Fibroblast of the aortic adventitia (primary cell): ENCODE data around the gene TMEM245. TPM values are rescaled to one million over a fixed set of nuclear protein-coding genes. Genes with fewer than 3 reads are reported as not detected.
A peak's percentile ranks its signal among the peaks of the same experiment; 100 is the strongest.

Experiments used
- DNase-seq: peaks from one replicate; pipeline ENCODE4 v3.0.0-alpha.2; 2010; ENCODE audit warnings: low read depth
- H3K4me3 ChIP-seq: 2 replicates; pipeline ENCODE4 v1.5.1; 2011; ENCODE audit warnings: low read depth, mild to moderate bottlenecking, control low read depth, low read length, moderate library complexity
- total RNA-seq: library from RNA; depleted of rRNA; stranded (reverse); fragments of >200 nt; gene quantifications from 2 replicates; pipeline ENCODE4 v1.2.3, GENCODE V29; 2012; ENCODE audit warnings: low replicate concordance
- TF ChIP-seq, protein P1 (sequence below): IDR thresholded peaks from 2 replicates; pipeline ENCODE4 v1.5.1; 2011; ENCODE audit warnings: mild to moderate bottlenecking, low read length, control low read depth, inconsistent platforms; ENCODE audit not compliant: insufficient read depth

TMEM245 gene
- total RNA-seq, 1 donor, result 51.2 TPM

- TF ChIP-seq, protein P1, sequence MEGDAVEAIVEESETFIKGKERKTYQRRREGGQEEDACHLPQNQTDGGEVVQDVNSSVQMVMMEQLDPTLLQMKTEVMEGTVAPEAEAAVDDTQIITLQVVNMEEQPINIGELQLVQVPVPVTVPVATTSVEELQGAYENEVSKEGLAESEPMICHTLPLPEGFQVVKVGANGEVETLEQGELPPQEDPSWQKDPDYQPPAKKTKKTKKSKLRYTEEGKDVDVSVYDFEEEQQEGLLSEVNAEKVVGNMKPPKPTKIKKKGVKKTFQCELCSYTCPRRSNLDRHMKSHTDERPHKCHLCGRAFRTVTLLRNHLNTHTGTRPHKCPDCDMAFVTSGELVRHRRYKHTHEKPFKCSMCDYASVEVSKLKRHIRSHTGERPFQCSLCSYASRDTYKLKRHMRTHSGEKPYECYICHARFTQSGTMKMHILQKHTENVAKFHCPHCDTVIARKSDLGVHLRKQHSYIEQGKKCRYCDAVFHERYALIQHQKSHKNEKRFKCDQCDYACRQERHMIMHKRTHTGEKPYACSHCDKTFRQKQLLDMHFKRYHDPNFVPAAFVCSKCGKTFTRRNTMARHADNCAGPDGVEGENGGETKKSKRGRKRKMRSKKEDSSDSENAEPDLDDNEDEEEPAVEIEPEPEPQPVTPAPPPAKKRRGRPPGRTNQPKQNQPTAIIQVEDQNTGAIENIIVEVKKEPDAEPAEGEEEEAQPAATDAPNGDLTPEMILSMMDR, result no peak
- no peak overlapping the region for H3K4me3 ChIP-seq
- no peak for DNase-seq
Measured at GRCh38 chr9:109020581-109021511, 98.9 kb downstream of the TMEM245 start.

DNA sequence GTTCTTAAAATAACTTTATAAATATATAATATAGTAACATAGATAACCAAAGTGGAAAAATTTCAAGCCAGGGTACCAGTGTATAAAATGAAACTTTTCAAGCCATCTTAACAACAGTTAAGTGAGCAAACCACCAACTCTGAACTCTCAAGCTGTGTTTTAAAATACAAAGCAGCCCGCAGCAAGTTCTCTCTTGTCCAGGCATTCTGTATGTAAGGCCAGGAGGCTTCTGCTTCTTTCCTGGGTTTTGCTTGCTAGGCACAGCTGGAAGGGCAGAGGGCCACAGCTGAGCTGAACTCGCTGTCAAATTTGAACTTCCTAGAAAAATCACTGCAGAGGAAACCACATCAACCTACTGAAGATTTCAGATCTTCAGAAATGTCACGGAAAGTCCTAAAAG, 99.6 kb downstream of the TMEM245 start:
- DNase-seq, result no peak
- no peak overlapping the region for H3K4me3 ChIP-seq
- TF ChIP-seq, protein P1, result no peak

DNA sequence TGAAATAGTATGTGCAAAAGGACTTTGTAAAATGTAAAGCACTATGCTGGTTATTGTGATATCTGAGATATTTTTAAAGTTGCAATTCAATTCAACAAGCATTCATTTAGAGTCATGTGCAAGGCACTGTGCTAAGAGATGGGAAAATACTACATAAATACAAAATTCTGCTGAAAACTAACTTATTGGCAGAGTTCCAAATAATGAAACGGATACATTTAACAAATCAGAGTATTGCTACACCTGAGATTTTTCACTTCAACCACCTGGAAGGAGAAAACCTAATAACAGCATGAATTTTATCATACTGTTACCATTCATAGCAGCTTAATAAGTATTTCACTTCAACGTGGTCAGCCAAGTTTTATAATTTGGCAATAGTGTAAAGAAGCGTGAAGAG, 100.3 kb downstream of the TMEM245 start:
- DNase-seq, result no peak
- no peak overlapping the region for H3K4me3 ChIP-seq
- TF ChIP-seq, protein P1, result no peak

DNA sequence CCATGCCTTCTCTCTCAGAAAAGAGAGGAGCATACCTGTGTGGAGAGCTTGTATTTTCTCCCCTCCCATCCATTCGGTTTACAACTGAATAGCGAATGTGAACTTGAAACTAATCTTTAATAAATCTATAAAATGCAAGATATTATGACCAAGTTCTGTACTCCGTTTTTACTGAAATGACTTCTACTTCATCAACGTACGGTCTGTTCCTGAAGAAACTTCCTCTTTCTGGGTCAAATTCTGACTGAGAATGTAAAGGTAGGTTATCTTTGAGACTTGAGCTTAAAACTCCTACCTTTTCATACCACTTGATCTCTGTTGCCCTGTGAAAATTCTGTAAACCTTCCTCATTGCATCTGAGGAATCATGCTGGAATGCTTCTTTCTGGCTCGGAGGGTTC, 102.3 kb downstream of the TMEM245 start:
- no peak for DNase-seq
- H3K4me3 ChIP-seq, result no peak overlapping the region
- TF ChIP-seq, protein P1, result no peak

- TF ChIP-seq, protein P1, result no peak
- peak; percentile 42 for DNase-seq
- no peak overlapping the region for H3K4me3 ChIP-seq
Measured at GRCh38 chr9:109017061-109017460, 102.7 kb downstream of the TMEM245 start.

GRCh38 chr9:109016132-109016531, 103.6 kb downstream of the TMEM245 start:
- no peak for DNase-seq
- TF ChIP-seq, protein P1, result no peak
- no peak overlapping the region for H3K4me3 ChIP-seq
